Mesothelial cell of epicardium (in vitro differentiated cells): Measurements from ENCODE around the gene SLC45A1. TPM values are rescaled to one million over a fixed set of nuclear protein-coding genes. Genes with fewer than 3 reads are reported as not detected.

Experiments used
- DNase-seq, 2 experiments: peaks; one replicate each; pipeline ENCODE4 v3.0.0; 2021; ENCODE audit warnings: low spot score in 2 of 2; ENCODE audit not compliant: unreplicated experiment in 2 of 2
- H3K27ac Mint-ChIP-seq: 2 replicates; pipeline ENCODE4 v1.8.0; 2021; ENCODE audit warnings: mixed read lengths
- H3K27me3 Mint-ChIP-seq: 2 replicates; pipeline ENCODE4 v1.8.0; 2021; ENCODE audit warnings: low read depth, mixed read lengths
- H3K36me3 Mint-ChIP-seq: 2 replicates; pipeline ENCODE4 v1.8.0; 2021; ENCODE audit warnings: mixed read lengths
- H3K4me1 Mint-ChIP-seq: 2 replicates; pipeline ENCODE4 v1.8.0; 2021; ENCODE audit warnings: mixed read lengths
- H3K4me3 Mint-ChIP-seq: 2 replicates; pipeline ENCODE4 v1.8.0; 2021; ENCODE audit warnings: mild to moderate bottlenecking, moderate library complexity, mixed read lengths
- H3K9me3 Mint-ChIP-seq: 2 replicates; pipeline ENCODE4 v1.8.0; 2021; ENCODE audit warnings: mixed read lengths
- total RNA-seq: library from RNA; stranded (reverse); gene quantifications from 3 replicates; pipeline ENCODE4 v1.2.1, GENCODE V29; 2021
- TF ChIP-seq, protein P1 (sequence below): fragments of 200-600 bp; sonication (generic); IDR thresholded peaks from one replicate; pipeline ENCODE4 v1.5.0; 2021; ENCODE audit warnings: antibody characterized with exemption; ENCODE audit not compliant: unreplicated experiment

Gene SLC45A1
- total RNA-seq, 1 donor from 2014 or later = 4.9 TPM

GRCh38 chr1:8321612-8322011 is 3.7 kb downstream of the SLC45A1 start:
- Mint-ChIP-seq H3K27me3 (peaks cover 2% of the 10 kb centered on the region), H3K36me3 (no peaks in the 10 kb centered on the region), H3K27ac (no peak overlapping the region), H3K9me3 (peaks cover 4% of the 10 kb centered on the region), H3K4me3 (no peak overlapping the region), H3K4me1 (peaks cover 7% of the 10 kb centered on the region)
- TF ChIP-seq, protein P1, sequence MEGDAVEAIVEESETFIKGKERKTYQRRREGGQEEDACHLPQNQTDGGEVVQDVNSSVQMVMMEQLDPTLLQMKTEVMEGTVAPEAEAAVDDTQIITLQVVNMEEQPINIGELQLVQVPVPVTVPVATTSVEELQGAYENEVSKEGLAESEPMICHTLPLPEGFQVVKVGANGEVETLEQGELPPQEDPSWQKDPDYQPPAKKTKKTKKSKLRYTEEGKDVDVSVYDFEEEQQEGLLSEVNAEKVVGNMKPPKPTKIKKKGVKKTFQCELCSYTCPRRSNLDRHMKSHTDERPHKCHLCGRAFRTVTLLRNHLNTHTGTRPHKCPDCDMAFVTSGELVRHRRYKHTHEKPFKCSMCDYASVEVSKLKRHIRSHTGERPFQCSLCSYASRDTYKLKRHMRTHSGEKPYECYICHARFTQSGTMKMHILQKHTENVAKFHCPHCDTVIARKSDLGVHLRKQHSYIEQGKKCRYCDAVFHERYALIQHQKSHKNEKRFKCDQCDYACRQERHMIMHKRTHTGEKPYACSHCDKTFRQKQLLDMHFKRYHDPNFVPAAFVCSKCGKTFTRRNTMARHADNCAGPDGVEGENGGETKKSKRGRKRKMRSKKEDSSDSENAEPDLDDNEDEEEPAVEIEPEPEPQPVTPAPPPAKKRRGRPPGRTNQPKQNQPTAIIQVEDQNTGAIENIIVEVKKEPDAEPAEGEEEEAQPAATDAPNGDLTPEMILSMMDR = no peak
- no peak for DNase-seq

GRCh38 chr1:8323706-8324105 is 5.8 kb downstream of the SLC45A1 start:
- H3K9me3 Mint-ChIP-seq = peaks cover 4% of the 10 kb centered on the region
- no peak for DNase-seq
- H3K27ac Mint-ChIP-seq = no peak overlapping the region
- H3K4me1 Mint-ChIP-seq = peaks cover under 1% of the 10 kb centered on the region
- H3K4me3 Mint-ChIP-seq = no peak overlapping the region
- peaks cover under 1% of the 10 kb centered on the region for H3K27me3 Mint-ChIP-seq
- TF ChIP-seq, protein P1 = no peak
- no peaks in the 10 kb centered on the region for H3K36me3 Mint-ChIP-seq

DNA sequence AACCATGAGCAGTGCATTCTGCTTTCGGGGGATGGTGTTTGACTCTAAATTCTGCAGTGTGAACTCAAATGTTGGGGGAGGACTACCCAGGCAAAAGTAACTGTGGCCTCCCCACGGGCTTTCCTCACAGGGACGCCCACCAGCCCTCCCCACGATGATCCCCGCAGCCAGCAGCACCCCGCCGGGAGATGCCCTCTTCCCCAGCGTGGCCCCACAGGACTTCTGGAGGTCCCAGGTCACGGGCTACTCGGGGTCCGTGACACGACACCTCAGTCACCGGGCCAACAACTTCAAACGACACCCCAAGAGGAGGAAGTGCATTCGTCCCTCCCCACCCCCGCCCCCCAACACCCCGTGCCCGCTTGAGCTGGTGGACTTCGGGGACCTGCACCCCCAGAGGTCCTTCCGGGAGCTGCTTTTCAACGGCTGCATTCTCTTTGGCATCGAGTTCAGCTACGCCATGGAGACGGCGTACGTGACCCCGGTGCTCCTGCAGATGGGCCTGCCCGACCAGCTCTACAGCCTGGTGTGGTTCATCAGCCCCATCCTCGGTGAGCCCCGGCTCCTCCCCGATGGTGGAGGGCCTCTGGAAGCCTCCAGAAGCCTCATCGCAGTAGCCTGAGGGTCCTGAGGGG is 6.4 kb downstream of the SLC45A1 start:
- peaks cover 4% of the 10 kb centered on the region for H3K9me3 Mint-ChIP-seq
- H3K27ac Mint-ChIP-seq = no peak overlapping the region
- no peaks in the 10 kb centered on the region for H3K36me3 Mint-ChIP-seq
- no peak for DNase-seq
- no peaks in the 10 kb centered on the region for H3K4me1 Mint-ChIP-seq
- H3K27me3 Mint-ChIP-seq = no peaks in the 10 kb centered on the region
- TF ChIP-seq, protein P1 = no peak
- no peak overlapping the region for H3K4me3 Mint-ChIP-seq

DNA sequence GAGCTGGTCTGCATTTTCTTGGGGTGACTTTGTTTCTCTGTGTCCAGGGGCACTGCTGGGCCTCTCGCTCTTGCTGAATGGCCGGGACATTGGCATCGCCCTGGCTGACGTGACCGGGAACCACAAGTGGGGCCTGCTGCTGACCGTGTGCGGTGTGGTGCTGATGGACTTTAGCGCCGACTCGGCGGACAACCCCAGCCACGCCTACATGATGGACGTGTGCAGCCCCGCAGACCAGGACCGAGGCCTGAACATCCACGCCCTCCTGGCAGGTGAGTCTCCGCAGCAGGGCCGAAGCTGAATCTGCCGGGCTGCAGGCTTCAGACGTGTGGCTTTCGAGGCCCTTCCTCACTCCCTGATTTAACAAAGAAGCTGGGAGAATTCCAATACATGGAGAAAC is 7.9 kb downstream of the SLC45A1 start:
- Mint-ChIP-seq H3K4me1 (no peaks in the 10 kb centered on the region), H3K36me3 (no peaks in the 10 kb centered on the region), H3K27ac (no peak overlapping the region), H3K9me3 (peaks cover 4% of the 10 kb centered on the region), H3K27me3 (no peaks in the 10 kb centered on the region), H3K4me3 (no peak overlapping the region)
- DNase-seq = no peak
- TF ChIP-seq, protein P1 = no peak

DNA sequence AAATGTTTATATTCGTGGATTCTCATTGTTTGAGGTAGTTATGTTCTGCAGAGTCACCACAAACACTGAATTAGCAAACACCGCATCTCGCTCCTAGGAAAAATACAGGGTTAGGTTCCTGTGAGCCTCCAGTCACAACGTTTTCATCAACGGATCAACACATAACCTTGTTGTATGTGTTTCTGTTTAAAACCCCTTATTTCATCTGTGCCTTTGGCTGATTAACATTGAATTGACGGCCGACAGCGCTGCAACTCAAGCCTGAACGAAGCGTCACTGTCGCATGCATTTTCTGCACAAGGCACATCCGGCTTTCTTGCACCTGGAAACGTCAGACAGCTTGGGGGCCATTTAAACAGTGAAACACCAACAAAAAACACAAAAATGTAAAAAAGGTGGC is 8.4 kb downstream of the SLC45A1 start:
- Mint-ChIP-seq H3K36me3 (no peaks in the 10 kb centered on the region), H3K4me3 (no peak overlapping the region), H3K27ac (no peak overlapping the region), H3K4me1 (no peaks in the 10 kb centered on the region), H3K27me3 (no peaks in the 10 kb centered on the region), H3K9me3 (peaks cover 4% of the 10 kb centered on the region)
- DNase-seq = no peak
- TF ChIP-seq, protein P1 = no peak

GRCh38 chr1:8328271-8328670 is 10.4 kb downstream of the SLC45A1 start:
- Mint-ChIP-seq H3K9me3 (no peaks in the 10 kb centered on the region), H3K27me3 (no peaks in the 10 kb centered on the region), H3K27ac (no peak overlapping the region), H3K4me1 (no peaks in the 10 kb centered on the region), H3K4me3 (no peak overlapping the region), H3K36me3 (no peaks in the 10 kb centered on the region)
- TF ChIP-seq, protein P1 = no peak
- DNase-seq = no peak
